HG02973 (cell line): ENCODE measurements around the gene ZNF280A.
"Not testable (repeated sequence)": the region's sequence is repeated elsewhere in the genome, so short reads cannot be mapped to it uniquely, and the experiment has no call there.

Experiments
- ATAC-seq: cut with Tn5 transposase; IDR thresholded peaks from one replicate; pipeline ENCODE4 v1.9.1; 2021; ENCODE audit warnings: moderate library complexity; ENCODE audit not compliant: unreplicated experiment

The ZNF280A gene

DNA sequence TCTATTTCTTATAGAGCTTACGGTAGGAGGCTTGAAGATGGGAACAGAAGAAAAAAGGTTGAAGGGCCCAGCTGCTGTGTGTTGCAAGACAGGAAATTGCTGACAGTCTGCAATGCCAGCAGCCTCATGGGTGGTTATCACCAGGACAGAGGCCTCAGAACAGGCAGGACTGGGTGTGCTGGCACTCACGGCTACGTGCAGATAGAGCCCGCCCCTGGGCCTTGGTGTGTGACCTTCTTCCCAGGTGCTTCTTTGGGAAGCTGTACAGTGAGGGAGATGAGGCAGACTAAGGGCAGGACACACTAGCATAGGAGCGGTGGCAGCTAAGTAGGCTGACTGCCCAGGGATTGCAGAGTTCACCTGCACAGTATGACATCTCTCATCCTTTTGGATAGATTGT is 26.4 kb upstream of the ZNF280A start:
- ATAC-seq, result no peak

- no peak for ATAC-seq
Observed at GRCh38 chr22:22545084-22545483, 25.0 kb upstream of the ZNF280A start.

DNA sequence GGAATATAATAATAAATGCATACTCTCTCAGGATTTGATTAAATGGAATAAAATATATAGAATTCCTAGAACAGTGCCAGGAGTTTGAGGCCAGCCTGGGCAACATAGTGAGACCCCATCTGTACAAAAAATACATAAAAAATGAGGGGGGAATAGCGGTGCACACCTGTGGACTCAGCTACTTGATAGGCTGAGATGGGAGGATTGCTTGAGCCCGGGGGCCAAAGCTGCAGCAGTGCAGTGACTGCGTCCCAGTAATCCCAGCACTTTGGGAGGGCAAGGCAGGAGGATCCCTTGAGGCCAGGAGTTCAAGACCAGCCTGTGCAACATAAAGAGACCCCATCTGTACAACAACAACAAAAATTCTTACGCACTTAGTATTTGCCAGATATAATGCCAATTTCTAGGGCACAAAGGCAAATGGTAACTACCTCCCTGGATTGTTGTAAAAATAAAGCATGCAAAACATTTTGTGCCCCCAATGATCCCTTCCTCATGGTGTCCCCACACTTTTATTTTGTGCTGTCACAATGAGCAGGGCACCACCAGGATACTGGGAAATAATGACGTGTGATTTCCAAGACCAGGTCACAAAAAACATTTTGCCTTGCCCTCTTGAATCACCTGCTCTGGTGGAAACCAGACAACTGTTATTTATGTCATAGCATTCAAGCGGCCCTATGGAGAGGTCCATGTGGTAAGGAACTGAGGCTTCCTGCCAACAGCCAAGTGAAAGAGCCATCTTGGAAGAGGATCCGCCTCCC is 18.3 kb upstream of the ZNF280A start:
- ATAC-seq, result no peak

DNA sequence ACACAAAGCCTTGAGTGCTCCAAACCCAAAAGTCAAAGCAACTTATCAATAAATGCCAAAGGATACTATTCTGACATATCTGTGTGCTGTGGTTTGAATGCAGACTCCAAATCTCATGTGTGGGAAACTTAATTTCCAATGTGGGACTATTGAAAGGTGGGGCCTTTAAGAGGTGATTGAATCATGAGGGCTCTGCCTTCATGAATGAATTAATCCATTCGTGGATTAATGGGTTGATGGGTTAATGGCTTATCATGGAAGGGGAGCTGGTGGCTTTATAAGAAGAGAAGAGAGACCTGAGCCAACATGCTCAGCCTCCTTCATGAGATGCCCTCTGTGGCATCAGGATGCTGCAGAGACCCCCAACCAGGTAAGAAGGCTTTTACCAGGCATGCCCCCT is 16.8 kb upstream of the ZNF280A start:
- no peak for ATAC-seq

GRCh38 chr22:22536515-22536914 is 16.4 kb upstream of the ZNF280A start:
- no peak for ATAC-seq

GRCh38 chr22:22535662-22536061 is 15.6 kb upstream of the ZNF280A start:
- no peak for ATAC-seq

DNA sequence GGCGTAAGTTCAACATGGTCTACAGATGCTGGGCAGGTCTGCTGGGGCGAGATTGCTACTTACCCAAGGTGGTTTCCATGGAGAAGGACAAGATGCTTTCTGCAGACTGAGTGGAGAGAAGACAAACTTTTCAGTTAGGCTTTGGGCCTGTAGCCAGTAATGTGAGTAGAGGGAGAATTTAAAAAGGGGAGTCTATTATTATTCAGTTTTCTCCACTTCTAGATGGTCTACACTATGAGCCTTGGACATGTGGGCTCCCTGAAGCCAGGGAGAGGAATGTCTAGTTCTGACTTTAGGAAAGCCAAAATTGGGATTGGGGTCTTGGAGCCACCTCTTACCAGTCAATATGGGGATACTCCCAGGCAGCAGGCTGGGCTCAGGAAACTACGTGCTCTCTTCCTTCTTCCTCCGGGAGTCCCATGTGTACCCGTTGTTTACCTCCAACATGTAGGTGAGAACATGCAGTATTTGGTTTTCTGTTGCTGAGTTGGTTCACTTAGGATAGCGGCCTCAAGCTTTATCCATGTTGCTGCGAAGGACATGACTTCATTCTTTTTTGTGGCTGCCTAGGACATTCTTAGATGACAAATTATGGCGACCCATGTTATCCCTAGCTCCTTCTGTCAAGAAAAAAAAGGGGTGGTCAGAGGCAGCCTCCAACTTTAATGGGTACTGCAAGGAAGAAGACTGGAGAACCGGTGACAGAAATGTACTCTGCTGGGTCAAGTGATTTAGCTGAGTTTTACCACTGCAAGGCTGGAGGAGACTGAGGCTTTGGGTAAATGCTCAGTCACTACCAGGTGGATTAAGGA is 14.7 kb upstream of the ZNF280A start:
- no peak for ATAC-seq

- ATAC-seq, result no peak
Observed at GRCh38 chr22:22533863-22534262, 13.8 kb upstream of the ZNF280A start.

GRCh38 chr22:22533417-22533816 is 13.3 kb upstream of the ZNF280A start:
- no peak for ATAC-seq

DNA sequence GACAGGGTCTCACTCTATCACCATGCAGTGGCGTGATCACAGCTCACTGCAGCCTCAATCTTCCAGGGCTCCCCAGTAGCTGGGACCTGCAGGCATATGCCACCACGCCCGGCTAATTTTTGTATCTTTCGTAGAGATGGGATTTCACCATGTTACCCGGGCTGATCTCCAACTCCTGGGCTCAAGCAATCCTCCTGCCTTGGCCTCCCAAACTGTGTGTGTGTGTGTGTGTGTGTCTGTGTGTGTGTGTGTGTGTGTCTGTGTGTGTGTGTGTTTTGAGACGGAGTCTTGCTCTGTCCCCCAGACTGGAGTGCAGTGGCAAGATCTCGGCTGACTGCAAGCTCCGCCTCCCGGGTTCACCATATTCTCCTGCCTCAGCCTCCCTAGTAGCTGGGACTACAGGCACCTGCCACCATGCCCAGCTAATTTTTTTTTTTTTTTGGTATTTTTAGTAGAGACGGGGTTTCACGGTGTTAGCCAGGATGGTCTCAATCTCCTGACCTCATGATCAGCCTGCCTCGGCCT is 12.5 kb upstream of the ZNF280A start:
- ATAC-seq, result not testable (repeated sequence)

DNA sequence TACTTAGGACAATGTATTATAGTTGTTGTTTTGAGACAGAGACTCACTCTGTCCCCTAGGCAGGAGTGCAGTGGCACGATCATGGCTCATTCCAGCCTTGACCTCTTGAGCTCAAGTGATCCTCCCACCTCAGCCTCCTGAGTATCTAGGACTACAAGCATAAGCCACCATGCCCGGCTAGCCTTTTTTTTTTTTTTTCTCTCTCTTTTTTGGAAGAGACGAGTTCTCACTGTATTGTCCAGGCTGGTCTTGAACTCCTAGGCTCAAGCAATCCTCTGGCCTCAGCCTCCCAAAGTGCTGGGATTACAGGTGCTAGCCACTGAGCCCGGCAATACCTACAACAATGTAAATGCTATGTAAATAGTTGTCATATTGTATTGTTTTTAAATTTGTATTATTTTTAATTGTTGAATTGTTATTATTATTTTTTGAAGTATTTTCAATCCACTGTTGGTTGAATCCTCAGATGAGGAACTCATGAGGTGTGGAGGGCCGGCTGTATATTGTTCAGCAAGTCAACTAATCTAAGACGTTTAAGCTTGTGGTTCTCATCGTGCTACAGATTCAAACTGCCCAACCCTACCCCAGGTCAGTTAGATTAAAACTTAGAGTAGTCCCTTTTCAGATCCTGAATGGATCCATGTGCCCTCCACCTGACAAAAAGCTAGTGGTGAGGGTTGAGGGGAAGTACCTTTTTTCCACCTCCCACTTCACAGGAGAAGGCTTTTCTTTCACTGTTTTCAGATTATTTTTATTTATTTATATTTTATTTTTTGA is 11.9 kb upstream of the ZNF280A start:
- no peak for ATAC-seq

- no peak for ATAC-seq
Observed at GRCh38 chr22:22528780-22529179, 8.7 kb upstream of the ZNF280A start.

DNA sequence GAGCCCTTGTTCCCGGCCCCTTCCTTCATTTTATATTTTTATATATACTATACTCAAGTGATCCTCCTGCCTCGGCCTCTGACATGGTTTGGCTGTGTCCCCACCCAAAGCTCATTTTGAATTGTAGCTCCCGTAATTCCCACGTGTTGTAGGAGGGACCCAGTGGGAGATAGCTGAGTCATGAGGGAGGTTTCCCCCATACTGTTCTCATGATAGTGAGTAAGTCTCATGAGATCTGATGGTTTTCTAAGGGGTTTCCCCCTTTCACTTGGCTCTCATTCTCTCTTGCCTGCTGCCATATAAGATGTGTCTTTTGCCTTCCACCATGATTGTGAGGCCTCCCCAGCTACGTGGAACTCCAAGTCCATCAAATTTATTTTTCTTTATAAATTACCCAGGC is 7.2 kb upstream of the ZNF280A start:
- ATAC-seq, result no peak

- ATAC-seq, result no peak
Observed at GRCh38 chr22:22526125-22526912, 6.2 kb upstream of the ZNF280A start.

GRCh38 chr22:22523494-22523893 is 3.4 kb upstream of the ZNF280A start:
- no peak for ATAC-seq

- ATAC-seq, result no peak
Observed at GRCh38 chr22:22521631-22522030, 1.6 kb upstream of the ZNF280A start.

- no peak for ATAC-seq
Observed at GRCh38 chr22:22520667-22521602, 865 bp upstream of the ZNF280A start.

- ATAC-seq, result no peak
Observed at GRCh38 chr22:22519591-22519990, 479 bp downstream of the ZNF280A start.

DNA sequence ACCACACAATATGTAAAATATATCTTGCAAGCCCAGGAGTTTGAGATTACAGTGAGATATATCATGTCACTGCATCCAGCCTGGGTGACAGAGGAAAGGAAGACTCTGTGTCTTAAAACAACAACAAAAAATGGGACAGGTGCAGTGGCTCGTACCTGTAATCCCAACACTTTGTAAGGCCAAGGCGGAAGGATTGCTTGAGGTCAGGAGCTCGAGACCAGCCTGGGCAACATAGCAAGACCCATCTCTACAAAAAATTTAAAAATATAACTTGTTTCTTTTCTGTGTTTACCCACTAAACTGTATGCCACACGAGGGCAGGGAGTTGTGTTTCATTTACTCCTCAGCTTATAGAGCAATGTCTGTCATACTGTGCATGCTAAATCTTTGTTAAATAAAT is 3.1 kb downstream of the ZNF280A start:
- no peak for ATAC-seq
